AG04450 (cell line): Measurements from ENCODE around the gene LIPC. TPM values are rescaled to one million over a fixed set of nuclear protein-coding genes. Genes with fewer than 3 reads are reported as not detected.

Experiments used
- CTCF ChIA-PET: fragments of 300-600, 350-600 bp; formaldehyde crosslinking; extraction: SDS; loops from one replicate; lab custom pipeline; 2022; ENCODE audit warnings: antibody characterized with exemption, inconsistent platforms; lab: Charles Lee
- POLR2A ChIA-PET: fragments of 350-600 bp; formaldehyde crosslinking; extraction: SDS; loops from one replicate; lab custom pipeline; 2021; ENCODE audit warnings: antibody characterized with exemption, inconsistent platforms; lab: Yijun Ruan, JAX
- DNase-seq: peaks from one replicate; pipeline ENCODE4 v3.0.0-alpha.2; 2011; ENCODE audit warnings: low read depth, low spot score
- H3K27ac ChIP-seq: one replicate; pipeline ENCODE4 v1.5.1; 2012; ENCODE audit warnings: low read depth, low read length, control low read depth
- H3K27me3 ChIP-seq: one replicate; pipeline ENCODE4 v1.6.0; 2012; ENCODE audit warnings: low read length; ENCODE audit not compliant: control insufficient read depth, insufficient read depth
- H3K4me3 ChIP-seq: 2 replicates; pipeline ENCODE4 v1.5.1; 2011; ENCODE audit warnings: mild to moderate bottlenecking, low read depth, low read length, control low read depth
- H3K9me3 ChIP-seq: 2 replicates; pipeline ENCODE4 v1.5.1; 2012; ENCODE audit warnings: low read length; ENCODE audit not compliant: control insufficient read depth, insufficient read depth
- CTCF ChIP-seq: IDR thresholded peaks from 2 replicates; pipeline ENCODE4 v1.5.1; 2011; ENCODE audit warnings: low read depth, low read length, control low read depth, inconsistent platforms
- polyA plus RNA-seq: library from polyadenylated mRNA; depleted of rRNA; stranded (reverse); fragments of >200 nt; gene quantifications from 2 replicates; pipeline ENCODE4 v1.2.3, GENCODE V29; 2011

LIPC gene
- polyA plus RNA-seq, 1 experiment: 0.82 TPM

- Histone ChIP-seq H3K9me3 (no peaks in the 10 kb centered on the region), H3K27ac (no peak overlapping the region), H3K27me3 (peaks cover 14% of the 10 kb centered on the region), H3K4me3 (no peak overlapping the region)
- DNase-seq: no peak
- TF ChIP-seq CTCF: no peak
- ChIA-PET CTCF (no interaction called here), POLR2A (no interaction called here)
These were observed 103.5 kb downstream of the LIPC start for GRCh38 chr15:58535337-58535736.

GRCh38 chr15:58535894-58536293, 104.1 kb downstream of the LIPC start:
- ChIA-PET POLR2A (no interaction called here), CTCF (no interaction called here)
- DNase-seq: no peak
- Histone ChIP-seq H3K9me3 (no peaks in the 10 kb centered on the region), H3K4me3 (no peak overlapping the region), H3K27me3 (peaks cover 14% of the 10 kb centered on the region), H3K27ac (no peak overlapping the region)
- no peak for TF ChIP-seq CTCF

- no peaks in the 10 kb centered on the region for H3K9me3 ChIP-seq
- TF ChIP-seq CTCF: no peak
- H3K27me3 ChIP-seq: peaks cover 14% of the 10 kb centered on the region
- DNase-seq: no peak
- no peak overlapping the region for H3K4me3 ChIP-seq
- ChIA-PET POLR2A (no interaction called here), CTCF (no interaction called here)
- no peak overlapping the region for H3K27ac ChIP-seq
These were observed 104.6 kb downstream of the LIPC start for GRCh38 chr15:58536414-58536813.

GRCh38 chr15:58537033-58537432, 105.2 kb downstream of the LIPC start:
- Histone ChIP-seq H3K27me3 (peaks cover 14% of the 10 kb centered on the region), H3K4me3 (no peak overlapping the region), H3K27ac (no peak overlapping the region), H3K9me3 (no peaks in the 10 kb centered on the region)
- no peak for TF ChIP-seq CTCF
- ChIA-PET POLR2A (no interaction called here), CTCF (no interaction called here)
- DNase-seq: no peak

- H3K4me3 ChIP-seq: no peak overlapping the region
- TF ChIP-seq CTCF: no peak
- H3K27ac ChIP-seq: no peak overlapping the region
- H3K27me3 ChIP-seq: peaks cover 14% of the 10 kb centered on the region
- POLR2A ChIA-PET: no interaction called here
- CTCF ChIA-PET: interaction anchor here (0.9 kb wide), 1 partner anchor 9 kb away, joined by 3 read pairs; no protein-coding TSS in a partner anchor
- no peaks in the 10 kb centered on the region for H3K9me3 ChIP-seq
- no peak for DNase-seq
These were observed 106.5 kb downstream of the LIPC start for GRCh38 chr15:58538225-58538727.
